Measurements from ENCODE around the gene NIPSNAP2.
"Not testable (repeated sequence)": the region's sequence is repeated elsewhere in the genome, so short reads cannot be mapped to it uniquely, and the experiment has no call there.

Gene NIPSNAP2

DNA sequence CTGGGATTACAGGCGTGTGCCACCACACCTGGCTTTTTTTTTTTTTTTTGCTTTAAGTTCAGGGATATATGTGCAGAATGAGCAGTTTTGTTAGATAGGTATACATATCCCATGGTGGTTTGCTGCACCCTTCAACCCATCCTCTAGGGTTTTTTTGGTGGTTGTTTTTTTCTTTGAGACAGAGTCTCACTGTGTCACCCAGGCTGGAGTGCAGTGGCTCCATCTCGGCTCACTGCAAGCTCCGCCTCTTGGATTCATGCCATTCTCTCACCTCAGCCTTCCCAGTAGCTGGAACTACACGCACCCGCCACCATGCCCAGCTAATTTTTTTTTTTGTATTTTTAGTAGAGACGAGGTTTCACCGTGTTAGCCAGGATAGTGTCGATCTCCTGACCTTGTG is 84.4 kb downstream of the NIPSNAP2 start:
- H3K4ac ChIP-seq (ENCODE audit: low read depth in 1 of 2, low read length in 2 of 2) = peak overlapping the region in 1 of 2 experiments; percentile 67
- H3K27me3 ChIP-seq (ENCODE audit: control insufficient read depth in 1 of 2, insufficient read depth in 1 of 2, low read length in 2 of 2) = not testable (repeated sequence)

More for the DNA sequence above, 84.4 kb downstream of the NIPSNAP2 start:
- H3K4me2 ChIP-seq (ENCODE audit: low read length, poor library complexity, severe bottlenecking); H3K9ac ChIP-seq (ENCODE audit: low read length); H3K79me1 ChIP-seq (replicated peaks; ENCODE audit: low read length, poor library complexity, severe bottlenecking); DNase-seq; H3K9me3 ChIP-seq (ENCODE audit: control insufficient read depth, low read length); H4K8ac ChIP-seq (ENCODE audit: low read length); H4K91ac ChIP-seq (ENCODE audit: low read length); H2AFZ ChIP-seq (ENCODE audit: low read depth, low read length); H2BK15ac ChIP-seq (ENCODE audit: low read depth, poor library complexity, severe bottlenecking); H2BK12ac ChIP-seq (ENCODE audit: low read length in 2 of 2); H3K23ac ChIP-seq (ENCODE audit: low read length in 2 of 2); H2AK5ac ChIP-seq (ENCODE audit: low read length, severe bottlenecking); H2BK5ac ChIP-seq (ENCODE audit: low read depth, low read length, poor library complexity, severe bottlenecking); H3K14ac ChIP-seq (ENCODE audit: low read length in 2 of 2); H2BK120ac ChIP-seq (ENCODE audit: low read depth, low read length); H3K4me3 ChIP-seq (ENCODE audit: insufficient read depth in 1 of 2, low read depth in 1 of 2, low read length in 2 of 2): not testable (repeated sequence)
- Histone ChIP-seq H3K36me3 (ENCODE audit: control insufficient read depth in 1 of 2, insufficient read depth in 2 of 2, low read depth in 1 of 2, low read length in 2 of 2) (peaks cover 4 to 11% of the 10 kb centered on the region in 2 experiments), H3K4me1 (ENCODE audit: control insufficient read depth, insufficient read depth, low read depth, low read length) (peaks cover 23% of the 10 kb centered on the region), H3K27ac (ENCODE audit: low read length, poor library complexity, severe bottlenecking) (peak overlapping the region; percentile 90), H3K18ac (ENCODE audit: low read depth in 1 of 2, low read length in 2 of 2) (peak overlapping the region in 1 of 2 experiments; percentile 74)
- WGBS = 86% methylated on average over 7 of the region's 8 CpGs

All from mesenchymal stem cell (in vitro differentiated cells and primary cell).